MCF 10A (cell line): ENCODE data around the gene AMOTL2. TPM values are rescaled to one million over a fixed set of nuclear protein-coding genes. Genes with fewer than 3 reads are reported as not detected.

Source experiments
- BruUV-seq: library from RNA; stranded (reverse); fragments of 400-500 nt; replicated peaks from 2 replicates; lab custom pipeline; 2021; lab: Mats Ljungman, UMichigan
- CTCF ChIA-PET: fragments of 300-600 bp; sonication (Branson Sonifier 250); formaldehyde crosslinking; extraction: SDS; loops from one replicate; lab custom pipeline; 2021; ENCODE audit warnings: antibody characterized with exemption, inconsistent platforms; lab: Yijun Ruan, JAX
- POLR2A ChIA-PET: fragments of 300-600, 350-650 bp; sonication (Branson Sonifier 250); formaldehyde crosslinking; extraction: SDS; loops from one replicate; lab custom pipeline; 2020; ENCODE audit warnings: antibody characterized with exemption, inconsistent platforms; lab: Yijun Ruan, JAX
- DNase-seq: peaks from one replicate; pipeline ENCODE4 v3.0.0-alpha.2; 2018; ENCODE audit not compliant: unreplicated experiment
- H3K27ac Mint-ChIP-seq: one replicate; pipeline ENCODE4 v1.8.0; 2022; ENCODE audit warnings: mild to moderate bottlenecking, low read depth, mixed read lengths; ENCODE audit not compliant: unreplicated experiment
- H3K27me3 Mint-ChIP-seq: one replicate; pipeline ENCODE4 v1.8.0; 2022; ENCODE audit warnings: mixed read lengths; ENCODE audit not compliant: insufficient read depth, unreplicated experiment
- H3K36me3 Mint-ChIP-seq: one replicate; pipeline ENCODE4 v1.8.0; 2022; ENCODE audit warnings: mild to moderate bottlenecking, moderate library complexity, mixed read lengths; ENCODE audit not compliant: insufficient read depth, unreplicated experiment
- H3K4me1 Mint-ChIP-seq: one replicate; pipeline ENCODE4 v1.8.0; 2022; ENCODE audit warnings: mixed read lengths; ENCODE audit not compliant: insufficient read depth, unreplicated experiment
- H3K4me3 Mint-ChIP-seq: one replicate; pipeline ENCODE4 v1.8.0; 2022; ENCODE audit warnings: mild to moderate bottlenecking, moderate library complexity, mixed read lengths; ENCODE audit not compliant: unreplicated experiment
- H3K9me3 Mint-ChIP-seq: one replicate; pipeline ENCODE4 v1.8.0; 2022; ENCODE audit warnings: mixed read lengths; ENCODE audit not compliant: unreplicated experiment
- CTCF ChIP-seq: fragments of 200-600 bp; IDR thresholded peaks from one replicate; pipeline ENCODE4 v1.8.0; 2022; ENCODE audit warnings: antibody characterized with exemption, mild to moderate bottlenecking; ENCODE audit not compliant: unreplicated experiment
- intact Hi-C: fragments of 100-400 bp; cut with micrococcal nuclease; formaldehyde crosslinking; loops from 2 replicates; pipeline ENCODE4 v1.14.1; 2022
- total RNA-seq: library from RNA; stranded (reverse); gene quantifications from 2 replicates; pipeline ENCODE4 v1.2.3, GENCODE V29; 2022

Gene AMOTL2
- total RNA-seq, 1 experiment from 2014 or later: 137 TPM

- H3K36me3 Mint-ChIP-seq: peaks cover 35% of the 10 kb centered on the region
- intact Hi-C loops: loop anchor here (2.0 kb wide), 1 partner anchor 73 kb away; no protein-coding TSS in a partner anchor
- ChIA-PET POLR2A (interaction anchor here (0.6 to 5.8 kb wide), 17 partner anchors 12 to 116 kb away, joined by 3 to 114 read pairs (median 22); partner anchors contain the start of genes ANAPC13 and CEP63), CTCF (interaction anchor here (0.8 to 30.1 kb wide), 9 partner anchors 10 to 163 kb away, joined by 3 to 449 read pairs (median 5); partner anchors contain the start of genes ANAPC13 and CEP63)
- no peak for DNase-seq
- peak overlapping the region; percentile 93 for H3K4me3 Mint-ChIP-seq
- BruUV-seq: no TSS peak
- no peaks in the 10 kb centered on the region for H3K9me3 Mint-ChIP-seq
- H3K4me1 Mint-ChIP-seq: peaks cover 41% of the 10 kb centered on the region
- no peak for TF ChIP-seq CTCF
- no peaks in the 10 kb centered on the region for H3K27me3 Mint-ChIP-seq
- H3K27ac Mint-ChIP-seq: peak overlapping the region; percentile 88
These were observed 1.5 kb upstream of the AMOTL2 start for GRCh38 chr3:134375582-134376384.

GRCh38 chr3:134374791-134375581 lies 739 bp upstream of the AMOTL2 start:
- POLR2A ChIA-PET: interaction anchor here (0.6 to 5.8 kb wide), 31 partner anchors 12 to 1067 kb away, joined by 3 to 114 read pairs (median 5); partner anchors contain the start of genes ANAPC13 and CEP63
- peak; percentile 78 for DNase-seq
- BruUV-seq: no TSS peak

GRCh38 chr3:134373271-134374104 lies 759 bp downstream of the AMOTL2 start:
- TF ChIP-seq CTCF: no peak
- H3K9me3 Mint-ChIP-seq: no peaks in the 10 kb centered on the region
- peak; percentile 86 for DNase-seq
- intact Hi-C loops: loop anchor here (1.0 to 5.0 kb wide), 6 partner anchors 9 to 161 kb away; no protein-coding TSS in a partner anchor
- no peaks in the 10 kb centered on the region for H3K27me3 Mint-ChIP-seq
- peaks cover 58% of the 10 kb centered on the region for H3K36me3 Mint-ChIP-seq
- peak overlapping the region; percentile 88 for H3K27ac Mint-ChIP-seq
- ChIA-PET POLR2A (interaction anchor here (0.6 to 5.8 kb wide), 24 partner anchors 10 to 172 kb away, joined by 3 to 114 read pairs (median 6); partner anchors contain the start of genes ANAPC13, CEP63 and RYK), CTCF (interaction anchor here (0.9 to 30.1 kb wide), 7 partner anchors 9 to 106 kb away, joined by 3 to 449 read pairs (median 5); partner anchors contain the start of genes ANAPC13 and CEP63)
- peaks cover 50% of the 10 kb centered on the region for H3K4me1 Mint-ChIP-seq
- TSS peak; percentile 35 for BruUV-seq
- H3K4me3 Mint-ChIP-seq: peak overlapping the region; percentile 93

More at GRCh38 chr3:134374791-134375581, 739 bp upstream of the AMOTL2 start:
- Mint-ChIP-seq H3K9me3 (no peaks in the 10 kb centered on the region), H3K27ac (peak overlapping the region; percentile 88), H3K36me3 (peaks cover 43% of the 10 kb centered on the region), H3K27me3 (no peaks in the 10 kb centered on the region), H3K4me3 (peak overlapping the region; percentile 93), H3K4me1 (peaks cover 41% of the 10 kb centered on the region)
- TF ChIP-seq CTCF: no peak
- intact Hi-C loops: loop anchor here (1.0 to 5.0 kb wide), 4 partner anchors 52 to 163 kb away; no protein-coding TSS in a partner anchor
- CTCF ChIA-PET: interaction anchor here (0.5 to 30.1 kb wide), 13 partner anchors 9 to 455 kb away, joined by 3 to 449 read pairs (median 4); partner anchors contain the start of genes ANAPC13 and CEP63
